ENCODE data around the gene ZNF420.
"Not testable (repeated sequence)": the region's sequence is repeated elsewhere in the genome, so short reads cannot be mapped to it uniquely, and the experiment has no call there.

ZNF420 gene

DNA sequence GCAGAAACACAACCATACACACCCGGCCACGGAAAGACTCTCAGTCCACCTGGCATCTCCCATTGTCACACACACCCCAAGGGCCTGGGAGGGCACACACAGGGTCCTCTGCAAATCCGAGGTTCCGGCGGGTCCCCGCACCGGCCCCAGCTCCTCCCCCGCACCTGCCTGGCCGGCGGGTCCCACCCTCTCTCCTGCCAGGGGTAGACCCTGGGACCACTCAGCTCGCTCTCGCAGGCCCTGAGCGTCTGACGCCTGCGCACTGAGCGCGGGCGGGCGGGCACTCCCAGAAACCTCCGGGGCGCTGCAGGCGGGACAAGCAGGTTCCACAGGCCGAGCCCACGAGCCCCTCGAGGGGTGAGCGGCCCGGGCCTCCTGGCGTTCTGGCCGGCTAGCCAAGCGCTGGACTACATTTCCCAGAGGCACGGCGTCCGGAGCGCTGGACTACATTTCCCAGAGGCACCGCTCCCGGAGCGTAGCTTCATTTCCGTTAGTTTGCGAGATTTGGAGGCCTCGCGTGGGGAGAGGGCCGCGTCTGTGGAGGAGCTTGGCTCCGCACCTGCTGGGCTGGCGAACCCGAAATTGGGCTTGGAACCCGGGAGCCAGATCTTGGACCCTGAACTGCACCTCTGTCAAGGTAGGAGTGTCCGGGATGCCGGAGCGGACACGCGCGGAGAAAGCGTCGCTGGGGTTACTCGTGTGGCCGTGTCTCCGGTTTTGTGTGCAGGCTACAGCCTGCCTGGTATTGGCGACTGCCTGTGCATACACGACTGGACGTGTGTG lies at the start of gene ZNF420:
ZNF420 (plus strand) TSS at position 500 of the 783 bp plus-strand sequence. CDS start 10,686 bp downstream, outside the sequence.
- peak; percentile 76 for DNase-seq

DNA sequence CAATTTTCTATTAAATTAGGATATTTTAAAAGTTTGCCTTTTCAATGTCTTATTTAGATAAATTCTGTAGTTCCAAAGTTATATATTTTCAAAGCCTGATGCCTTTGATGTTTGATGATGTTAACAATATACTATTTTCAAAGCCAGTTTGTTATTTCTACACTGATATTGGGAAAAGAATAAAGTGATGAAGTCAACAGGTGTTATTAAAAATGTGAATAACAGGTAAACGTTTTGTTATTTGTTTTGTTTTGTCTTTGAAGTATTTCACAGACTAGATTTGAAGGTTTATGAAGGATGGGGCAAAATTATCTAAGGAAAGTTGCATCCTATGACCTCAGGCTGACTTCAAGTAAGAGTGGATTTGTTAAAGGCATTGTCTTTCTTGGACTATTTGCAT lies 33.1 kb upstream of the ZNF420 start:
- DNase-seq = no peak

DNA sequence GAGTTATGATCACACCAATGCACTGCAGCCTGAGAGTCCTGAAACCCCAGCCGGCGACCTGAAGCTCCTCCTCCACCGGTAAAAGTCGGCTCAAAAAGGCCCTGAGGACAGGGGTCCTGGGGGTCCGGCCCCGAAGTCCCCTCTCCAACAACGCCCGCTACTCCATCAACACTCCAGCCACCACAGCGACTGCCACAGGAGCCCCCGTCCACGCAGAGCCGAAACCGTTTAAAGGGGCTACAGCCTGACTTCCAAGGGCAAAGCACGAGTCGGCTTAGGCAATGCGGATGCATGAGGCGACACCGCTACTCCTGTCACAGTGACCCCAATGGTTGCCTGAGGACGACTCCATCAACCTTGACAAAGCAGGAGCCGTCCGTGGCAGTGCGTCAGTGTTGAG lies 22.9 kb upstream of the ZNF420 start:
- DNase-seq = no peak

DNA sequence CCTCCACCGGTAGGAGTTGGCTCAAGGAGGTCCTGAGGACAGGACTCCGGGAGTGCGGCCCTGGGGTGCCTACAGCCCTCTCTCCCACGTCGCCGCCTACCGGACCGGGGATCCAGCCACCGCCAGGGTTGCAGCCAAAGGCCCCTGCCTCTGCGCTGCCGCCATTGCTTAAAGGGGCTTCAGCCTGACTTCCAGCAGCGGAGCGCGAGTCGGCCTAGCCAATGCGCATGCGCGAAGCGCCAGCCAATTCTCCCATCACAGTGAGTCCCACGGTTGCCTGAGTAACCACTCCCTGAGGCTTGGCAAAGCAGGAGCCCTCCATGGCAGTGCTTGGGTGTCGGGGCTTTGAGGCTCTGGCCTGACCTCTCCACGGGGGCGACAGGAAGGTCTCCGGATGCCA lies 21.5 kb upstream of the ZNF420 start:
- DNase-seq = no peak

DNA sequence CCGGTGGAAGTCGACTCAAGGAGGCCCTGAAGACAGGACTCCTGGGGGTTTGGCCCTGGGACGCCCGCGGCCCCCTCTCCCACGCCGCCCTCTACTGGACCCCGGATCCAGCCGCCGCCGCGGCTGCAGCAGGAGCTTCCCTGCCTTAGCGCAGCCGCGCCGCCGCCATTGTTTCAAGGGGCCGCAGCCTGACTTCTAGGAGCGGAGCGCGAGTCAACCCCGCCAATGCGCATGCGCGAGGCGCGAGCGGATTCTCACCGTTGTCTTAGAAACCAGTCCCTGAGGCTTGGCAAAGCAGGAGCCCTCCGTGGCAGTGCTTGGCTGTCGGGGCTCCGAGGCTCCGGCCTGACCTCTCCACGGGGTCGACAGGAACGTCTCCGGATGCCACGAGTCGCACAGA lies 19.1 kb upstream of the ZNF420 start:
- no peak for DNase-seq

DNA sequence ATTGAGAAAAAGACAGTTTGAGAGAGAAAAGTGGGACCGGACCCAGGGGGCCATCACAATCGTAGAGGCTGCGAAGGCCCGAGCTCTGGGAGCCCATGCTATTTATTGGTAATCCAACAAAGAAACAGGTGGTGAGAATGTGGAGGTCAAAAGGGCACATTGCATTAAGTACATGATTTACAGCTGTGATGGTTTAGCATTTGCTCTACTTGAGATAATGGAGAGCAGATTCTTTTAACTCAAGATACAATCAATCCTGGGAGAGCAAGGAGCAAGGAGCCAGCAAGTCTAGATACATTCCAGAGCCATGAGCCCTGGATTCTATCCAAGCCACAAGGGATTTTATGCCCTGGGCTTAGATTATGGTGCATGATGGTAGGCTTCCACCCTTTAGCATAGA lies 13.3 kb upstream of the ZNF420 start:
- not testable (repeated sequence) for DNase-seq

DNA sequence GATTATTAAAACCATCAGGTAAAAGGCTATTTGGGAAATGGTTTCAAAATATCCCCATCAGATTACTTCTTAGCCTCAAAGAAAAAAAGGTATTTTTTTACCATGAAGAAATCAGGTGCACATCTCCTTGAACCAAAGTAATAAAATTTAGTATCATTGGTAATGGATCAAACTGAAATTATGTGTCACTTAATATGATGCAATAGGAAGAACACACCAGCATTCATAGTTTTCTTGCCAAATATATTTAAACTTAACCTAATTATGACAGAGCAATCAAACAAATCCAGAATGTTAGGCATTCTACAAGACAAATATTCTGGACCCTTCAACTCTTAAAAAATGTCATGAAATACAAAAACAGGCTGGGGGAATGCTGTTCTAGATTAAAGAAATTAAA lies 4.1 kb upstream of the ZNF420 start:
- no peak for DNase-seq

DNA sequence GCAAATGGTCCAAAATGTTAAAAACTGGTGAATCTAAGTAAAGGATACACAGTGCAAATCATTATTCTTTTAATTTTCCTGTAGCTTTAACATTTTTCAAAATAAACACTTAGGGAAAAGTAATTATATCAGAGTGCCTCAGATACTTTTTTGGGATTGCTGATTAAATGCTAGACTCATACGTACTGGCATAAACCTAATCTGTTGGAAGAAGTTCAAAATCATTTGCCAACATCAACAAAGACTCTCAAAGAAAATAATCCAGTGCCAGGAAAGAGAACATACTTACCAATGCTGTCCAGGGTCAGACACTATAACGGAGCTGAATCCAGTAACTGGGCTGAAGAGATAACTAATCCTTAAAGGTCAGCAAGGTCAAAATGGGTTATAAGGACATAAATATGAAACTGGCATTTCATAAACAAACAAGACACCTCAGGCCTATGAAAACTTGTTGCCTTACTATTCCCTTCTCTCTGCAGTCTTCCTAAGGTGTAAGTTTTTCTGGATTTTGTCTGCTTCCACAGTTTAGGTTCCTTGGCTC lies 3.3 kb upstream of the ZNF420 start:
- no peak for DNase-seq

DNA sequence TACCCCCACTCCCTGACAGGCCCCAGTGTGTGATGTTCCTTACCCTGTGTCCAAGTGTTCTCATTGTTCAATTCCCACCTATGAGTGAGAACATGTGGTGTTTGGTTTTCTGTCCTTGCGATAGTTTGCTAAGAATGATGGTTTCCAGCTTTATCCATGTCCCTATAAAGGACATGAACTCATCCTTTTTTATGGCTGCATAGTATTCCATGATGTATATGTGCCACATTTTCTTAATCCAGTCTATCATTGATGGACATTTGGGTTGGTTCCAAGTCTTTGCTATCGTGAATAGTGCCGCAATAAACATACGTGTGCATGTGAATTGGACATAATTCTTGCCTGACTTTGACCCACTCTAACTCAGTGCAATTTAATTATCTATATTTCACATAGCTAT lies 1.7 kb upstream of the ZNF420 start:
- not testable (repeated sequence) for DNase-seq

DNA sequence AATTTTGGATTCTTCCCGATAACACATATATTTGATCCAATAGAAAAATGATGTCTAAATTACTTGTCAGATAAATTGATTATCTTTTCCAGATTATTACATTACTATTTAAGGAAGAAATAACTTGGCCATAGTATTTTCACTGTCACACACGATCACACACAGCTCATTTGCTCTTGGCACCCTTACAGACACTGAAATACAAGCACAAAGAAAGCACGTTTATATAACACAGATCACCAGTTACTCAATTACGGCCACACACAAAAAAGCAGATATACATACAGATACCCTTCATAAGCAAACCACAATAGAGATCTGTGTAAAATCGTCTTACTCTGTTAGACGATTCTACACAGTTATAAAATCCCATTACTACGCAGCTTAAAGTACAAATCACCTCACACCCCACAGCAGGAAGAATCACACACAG lies 716 bp upstream of the ZNF420 start:
- no peak for DNase-seq

DNA sequence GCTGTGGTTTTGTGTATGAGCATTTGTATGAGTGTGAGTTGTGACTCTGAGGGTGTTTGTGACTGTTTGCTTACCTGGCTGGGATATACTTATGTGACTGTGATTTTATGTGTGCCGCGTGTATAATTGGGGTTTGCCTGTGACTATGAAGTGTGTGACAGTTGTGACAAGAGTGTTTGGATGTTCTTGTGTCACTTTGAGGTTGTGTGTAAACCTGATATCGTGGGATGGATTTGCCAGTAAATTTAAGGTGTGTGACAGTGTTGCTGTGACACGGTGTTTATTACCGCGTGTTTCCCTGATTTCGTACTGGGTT lies 442 bp downstream of the ZNF420 start:
- no peak for DNase-seq

DNA sequence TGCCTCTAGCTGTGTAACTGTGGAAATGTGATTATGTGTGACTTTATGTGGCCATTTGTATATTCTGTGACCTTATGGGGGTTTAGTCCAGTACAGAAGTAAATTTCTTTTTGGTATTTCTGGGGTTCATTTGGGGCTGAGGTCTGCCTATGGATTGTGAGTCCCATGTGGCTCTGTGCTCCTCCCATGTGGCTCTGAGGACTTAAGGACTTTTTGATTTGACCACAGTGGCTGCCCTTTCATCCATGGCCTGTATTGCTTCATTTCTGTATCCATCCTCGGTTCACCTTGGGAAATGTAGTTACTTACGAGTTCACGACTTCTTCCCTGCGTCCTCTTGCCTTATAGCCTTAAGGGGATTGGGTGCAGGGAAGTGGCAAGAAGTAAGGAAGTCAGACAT lies 1.0 kb downstream of the ZNF420 start:
- DNase-seq = no peak

DNA sequence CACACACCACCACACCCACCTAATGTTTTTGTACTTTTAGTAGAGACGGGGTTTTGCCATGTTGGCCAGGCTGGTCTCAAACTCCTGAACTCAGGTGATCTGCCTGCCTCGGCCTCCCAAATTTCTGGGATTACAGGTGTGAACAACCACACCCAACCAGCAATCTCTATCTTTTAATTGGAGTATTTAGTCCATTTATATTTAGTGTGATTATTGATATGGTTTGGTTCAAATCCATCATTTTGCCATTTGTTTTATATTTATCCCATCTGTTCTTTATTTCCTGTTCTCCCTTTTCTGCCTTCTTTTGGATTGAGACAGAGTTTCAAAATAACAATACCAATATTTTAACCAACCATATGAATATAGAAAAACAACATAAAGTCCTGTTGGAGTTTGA lies 4.1 kb downstream of the ZNF420 start:
- no peak for DNase-seq

DNA sequence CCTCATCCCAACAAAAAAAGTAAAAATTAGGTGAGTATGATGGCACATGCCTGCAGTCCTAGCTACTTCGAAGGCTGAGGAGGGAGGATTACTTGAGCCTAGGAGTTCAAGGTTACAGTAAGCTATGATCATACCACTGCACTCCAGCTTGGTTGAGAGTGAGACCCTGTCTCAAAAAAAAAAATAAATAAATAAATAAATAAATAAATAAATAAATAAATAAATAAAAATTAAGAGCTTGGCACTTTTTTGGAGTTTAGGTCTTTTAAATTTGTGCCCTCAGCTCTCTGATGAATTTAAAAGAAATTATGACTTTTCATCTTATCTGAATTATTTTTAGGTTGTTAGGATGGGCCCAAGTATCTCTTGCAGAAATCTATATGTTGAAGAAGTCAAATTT lies 8.9 kb downstream of the ZNF420 start:
- no peak for DNase-seq

DNA sequence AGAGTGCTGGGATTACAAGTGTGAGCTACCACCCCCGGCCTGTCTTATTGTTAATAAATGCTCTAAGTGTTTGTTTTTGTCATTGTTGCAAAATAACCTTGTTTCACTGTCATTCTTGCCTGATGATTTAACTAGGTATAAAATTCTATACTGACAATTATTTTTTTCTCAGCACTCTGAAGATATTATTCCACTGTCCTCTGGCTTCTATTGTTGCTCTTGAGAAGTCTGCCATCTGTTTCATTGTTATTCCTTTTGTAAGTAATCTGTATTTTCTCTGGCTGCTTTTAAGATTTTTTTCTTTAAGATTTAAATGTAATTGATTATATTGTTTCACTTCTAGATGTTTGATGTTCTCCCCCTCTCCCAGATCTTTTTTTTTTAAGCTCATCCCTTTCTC lies 17.6 kb downstream of the ZNF420 start:
- no peak for DNase-seq

DNA sequence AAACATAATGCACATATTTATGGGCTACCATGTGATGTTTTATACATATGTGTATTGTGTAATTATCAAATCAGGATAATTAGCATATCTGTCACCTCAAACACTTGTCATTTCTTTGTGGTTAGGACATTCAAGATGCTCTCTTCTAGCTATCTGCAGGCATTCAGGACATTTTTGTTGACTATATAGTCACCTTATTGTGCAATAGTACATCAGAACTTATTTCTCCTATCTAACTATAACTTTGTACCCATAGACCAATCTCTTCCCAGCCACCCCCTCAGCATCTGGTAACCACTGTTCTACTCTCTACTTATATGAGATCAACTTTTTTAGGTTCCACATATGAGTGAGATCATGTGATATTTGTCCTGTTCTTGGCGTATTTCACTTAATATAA lies 20.3 kb downstream of the ZNF420 start:
- no peak for DNase-seq

DNA sequence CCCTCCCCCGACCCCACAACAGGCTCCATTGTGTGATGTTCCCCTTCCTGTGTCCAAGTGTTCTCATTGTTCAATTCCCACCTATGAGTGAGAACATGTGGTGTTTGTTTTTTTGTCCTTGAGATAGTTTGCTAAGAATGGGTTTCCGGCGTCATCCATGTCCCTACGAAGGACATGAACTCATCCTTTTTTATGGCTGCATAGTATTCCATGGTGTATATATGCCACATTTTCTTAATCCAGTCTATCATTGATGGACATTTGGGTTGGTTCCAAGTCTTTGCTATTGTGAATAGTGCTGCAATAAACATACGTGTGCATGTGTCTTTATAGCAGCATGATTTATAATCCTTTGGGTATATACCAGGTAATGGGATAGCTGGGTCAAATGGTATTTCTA lies 25.9 kb downstream of the ZNF420 start:
- not testable (repeated sequence) for DNase-seq

DNA sequence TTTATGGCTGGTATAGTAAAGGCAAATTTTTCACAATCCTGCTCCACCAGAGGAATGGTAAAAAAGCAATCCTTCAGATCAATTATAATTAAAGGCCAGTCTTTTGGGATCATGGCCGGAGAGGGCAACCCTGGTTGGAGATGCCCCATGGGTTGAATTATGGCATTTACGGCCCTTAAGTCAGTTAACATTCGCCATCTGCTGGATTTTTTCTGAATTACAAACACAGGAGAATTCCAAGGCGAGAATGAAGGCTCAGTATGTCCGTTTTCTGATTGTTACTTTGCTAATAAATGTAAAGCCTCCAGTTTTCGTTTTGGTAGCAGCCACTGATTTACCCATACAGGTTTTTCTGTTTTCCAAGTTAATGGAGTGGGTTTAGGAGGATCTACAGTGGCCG lies 33.5 kb downstream of the ZNF420 start:
- DNase-seq = not testable (repeated sequence)

DNA sequence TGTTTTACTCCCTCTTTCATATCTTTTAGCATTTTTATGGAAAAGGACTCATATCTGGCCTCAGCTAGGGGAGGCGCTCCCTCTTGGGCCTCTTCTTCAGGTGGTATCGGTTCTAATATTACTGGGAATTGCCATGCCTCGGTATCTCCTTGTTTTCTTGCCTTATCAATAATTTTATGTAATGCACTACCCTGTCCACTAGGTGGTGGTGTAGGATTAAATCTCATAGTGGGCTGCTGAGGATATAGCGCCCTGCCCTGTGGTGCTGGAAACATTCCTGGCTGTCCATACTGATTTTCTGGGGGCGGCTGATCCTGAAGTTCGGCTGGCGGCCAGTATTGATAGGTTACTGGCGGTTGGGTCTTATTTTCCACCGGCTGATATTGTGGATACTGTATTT lies 35.8 kb downstream of the ZNF420 start:
- DNase-seq = no peak

DNA sequence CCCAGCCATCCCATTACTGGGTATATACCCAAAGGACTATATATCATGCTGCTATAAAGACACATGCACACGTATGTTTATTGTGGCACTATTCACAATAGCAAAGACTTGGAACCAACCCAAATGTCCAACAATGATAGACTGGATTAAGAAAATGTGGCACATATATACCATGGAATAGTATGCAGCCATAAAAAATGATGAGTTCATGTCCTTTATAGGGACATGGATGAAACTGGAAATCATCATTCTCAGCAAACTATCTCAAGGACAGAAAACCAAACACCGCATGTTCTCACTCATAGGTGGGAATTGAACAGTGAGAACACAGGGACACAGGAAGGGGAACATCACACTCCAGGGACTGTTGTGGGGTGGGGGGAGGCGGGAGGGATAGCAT lies 43.9 kb downstream of the ZNF420 start:
- DNase-seq = not testable (repeated sequence)

DNA sequence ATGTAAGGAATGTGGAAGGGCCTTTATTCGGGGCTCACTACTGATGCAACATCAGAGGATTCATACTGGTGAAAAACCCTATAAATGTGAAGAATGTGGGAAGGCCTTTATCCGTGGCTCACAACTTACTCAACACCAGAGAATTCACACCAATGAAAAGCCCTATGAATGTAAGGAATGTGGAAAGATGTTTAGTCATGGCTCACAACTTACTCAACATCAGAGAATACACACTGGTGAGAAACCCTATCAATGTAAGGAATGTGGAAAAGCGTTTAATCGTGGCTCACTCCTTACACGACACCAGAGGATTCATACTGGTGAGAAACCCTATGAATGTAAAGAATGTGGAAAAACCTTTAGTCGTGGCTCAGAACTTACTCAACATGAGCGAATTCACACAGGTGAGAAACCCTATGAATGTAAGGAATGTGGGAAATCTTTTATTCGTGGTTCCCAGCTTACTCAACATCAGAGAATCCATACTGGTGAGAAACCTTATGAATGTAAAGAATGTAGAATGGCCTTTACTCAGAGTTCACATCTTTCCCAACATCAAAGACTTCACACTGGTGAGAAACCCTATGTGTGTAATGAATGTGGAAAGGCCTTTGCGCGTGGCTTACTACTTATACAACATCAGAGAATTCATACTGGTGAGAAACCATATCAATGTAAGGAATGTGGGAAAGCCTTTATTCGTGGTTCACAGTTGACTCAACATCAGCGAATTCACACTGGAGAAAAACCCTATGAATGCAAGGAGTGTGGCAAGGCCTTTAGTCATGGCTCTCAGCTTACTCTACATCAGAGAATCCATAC lies 50.0 kb downstream of the ZNF420 start:
- DNase-seq = no peak

DNA sequence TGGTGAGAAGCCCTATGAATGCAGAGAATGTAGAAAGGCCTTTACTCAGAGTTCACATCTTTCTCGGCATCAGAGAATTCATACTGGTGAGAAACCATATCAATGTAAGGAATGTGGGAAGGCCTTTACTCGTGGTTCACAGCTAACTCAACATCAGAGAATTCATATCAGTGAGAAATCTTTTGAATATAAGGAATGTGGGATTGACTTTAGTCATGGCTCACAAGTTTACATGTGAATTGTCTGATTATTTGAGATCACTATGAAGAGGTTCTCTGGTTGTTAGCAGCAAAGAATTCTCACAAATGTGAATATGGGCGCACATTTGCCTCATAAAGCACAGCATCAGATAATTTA lies 50.6 kb downstream of the ZNF420 start:
- DNase-seq = no peak

DNA sequence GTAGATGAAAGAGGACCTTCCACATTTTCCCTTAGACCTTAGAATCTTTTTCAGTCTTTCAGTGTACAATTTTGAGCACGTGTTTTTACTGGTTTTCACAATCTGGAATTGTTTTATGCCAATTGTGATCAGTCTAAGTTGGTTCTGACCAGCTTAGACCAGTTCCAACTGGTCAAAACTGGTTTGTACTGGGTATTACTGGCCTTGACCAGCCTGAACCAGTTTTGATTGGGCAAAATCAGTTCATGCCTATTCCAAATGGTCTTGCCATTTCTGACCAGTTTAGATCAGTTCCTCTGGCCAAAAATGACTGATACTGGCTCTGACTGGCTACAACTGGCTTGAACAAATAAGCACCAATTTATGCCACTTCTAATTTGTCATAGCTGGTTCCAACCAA lies 57.9 kb downstream of the ZNF420 start:
- no peak for DNase-seq

DNA sequence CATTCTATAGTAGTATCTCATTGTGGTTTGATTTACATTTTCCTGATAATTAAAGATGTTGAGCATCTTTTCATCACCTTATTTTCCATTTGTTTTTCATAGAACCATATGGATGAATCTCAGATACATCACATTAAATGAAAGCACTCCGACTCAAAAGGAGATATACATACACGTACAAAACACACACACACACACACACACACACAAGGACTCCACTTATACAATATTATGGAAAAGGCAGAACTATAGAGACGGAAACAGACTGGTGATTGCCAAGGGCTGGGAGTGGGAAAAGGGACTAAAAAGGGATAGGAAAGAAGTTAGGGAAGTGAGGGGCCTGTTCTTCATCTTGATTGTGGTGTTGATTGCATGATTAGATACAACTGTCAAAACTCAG lies 70.0 kb downstream of the ZNF420 start:
- no peak for DNase-seq
